ENCODE measurements around the gene DSCAML1. TPM values are rescaled to one million over a fixed set of nuclear protein-coding genes. Genes with fewer than 3 reads are reported as not detected.

Gene DSCAML1
- total RNA-seq, 1 experiment from 2014 or later, result 0.15 TPM

- no peak for TF ChIP-seq CTCF (conservative IDR thresholded peaks at IDR 0.05)
- no peak overlapping the region for H2BK120ac ChIP-seq (ENCODE audit: low read depth, low read length, poor library complexity, severe bottlenecking)
- H3K23ac ChIP-seq (ENCODE audit: insufficient read length, low read depth, low read length), result no peak overlapping the region
- H4K5ac ChIP-seq (ENCODE audit: insufficient read length, low read depth, low read length), result no peak overlapping the region
- Mint-ChIP-seq H3K9me3 (no peaks in the 10 kb centered on the region), H3K27me3 (ENCODE audit: low read depth) (peaks cover 20% of the 10 kb centered on the region), H3K4me1 (peaks cover 2 to 10% of the 10 kb centered on the region in 2 experiments), H3K4me3 (no peak overlapping the region), H3K36me3 (ENCODE audit: insufficient read depth in 1 of 3, low read depth in 3 of 3) (no peaks in the 10 kb centered on the region; a peak in 1 of 7 replicates), H3K27ac (no peak overlapping the region)
- no peak for DNase-seq
- H3K18ac ChIP-seq (ENCODE audit: insufficient read length, low read depth, low read length), result no peak overlapping the region
- H2BK5ac ChIP-seq (ENCODE audit: insufficient read length, low read length), result no peak overlapping the region
- no peak overlapping the region for H3K14ac ChIP-seq (ENCODE audit: insufficient read depth, low read length)
- no peak overlapping the region for H3K56ac ChIP-seq (ENCODE audit: insufficient read length, low read depth, low read length)
- no peaks in the 10 kb centered on the region for H3K9me3 ChIP-seq (ENCODE audit: control insufficient read depth, low read depth, low read length)
- H3K4me2 ChIP-seq (ENCODE audit: insufficient read depth, insufficient read length, low read length), result no peak overlapping the region
- H3K4ac ChIP-seq (ENCODE audit: low read depth, low read length), result no peak overlapping the region
- no peak overlapping the region for H4K8ac ChIP-seq (replicated peaks; ENCODE audit: insufficient read length, low read depth, low read length)
- no peak overlapping the region for H2BK15ac ChIP-seq (ENCODE audit: low read depth, low read length)
- H2AFZ ChIP-seq (ENCODE audit: low read length), result no peak overlapping the region
- no peak overlapping the region for H2BK20ac ChIP-seq (ENCODE audit: low read depth, low read length, poor library complexity, severe bottlenecking)
- no peaks in the 10 kb centered on the region for H3K79me1 ChIP-seq (ENCODE audit: insufficient read depth, low read depth, low read length, poor library complexity, severe bottlenecking)
- no peaks in the 10 kb centered on the region for H3K23me2 ChIP-seq (ENCODE audit: insufficient read length, low read depth, low read length, poor library complexity, severe bottlenecking)
- H2AK5ac ChIP-seq (ENCODE audit: insufficient read length, low read length), result no peak overlapping the region
- no peaks in the 10 kb centered on the region for H3K4me1 ChIP-seq (ENCODE audit: insufficient read depth, low read length)
- no peak overlapping the region for H3T11ph ChIP-seq (ENCODE audit: low read length)
- H3K79me2 ChIP-seq (ENCODE audit: insufficient read depth, low read length), result no peaks in the 10 kb centered on the region
- H4K91ac ChIP-seq (ENCODE audit: insufficient read length, low read depth, low read length), result no peak overlapping the region
- H4K20me1 ChIP-seq (ENCODE audit: control insufficient read depth, insufficient read depth, insufficient read length), result no peaks in the 10 kb centered on the region
- WGBS (ENCODE audit: extremely low coverage, insufficient read length, low lambda C conversion rate), result no CpG with 5 or more reads among the region's 7 CpGs
- no peaks in the 10 kb centered on the region for H3K27me3 ChIP-seq (ENCODE audit: insufficient read depth, low read length)
- H2BK12ac ChIP-seq (ENCODE audit: insufficient read length, low read depth, low read length), result no peak overlapping the region
- H3K9ac ChIP-seq (ENCODE audit: extremely low read depth, insufficient read length, low read length), result no peak overlapping the region
- no peak overlapping the region for H3K27ac ChIP-seq (ENCODE audit: insufficient read length, low read depth, low read length)
These were observed 375.5 kb downstream of the DSCAML1 start for GRCh38 chr11:117421476-117421875.

Data from H9 (cell line).